Mucosa of rectum (tissue), 2 donors: ENCODE results near the gene HOXC11.

Experiments
- H3K27ac ChIP-seq, 2 donors: one replicate each; pipeline ENCODE4 v1.7.0; 2013; ENCODE audit warnings: inconsistent platforms in 2 of 2, low read depth in 2 of 2, low read length in 2 of 2
- H3K27me3 ChIP-seq, 2 donors: one replicate each; pipeline ENCODE4 v1.7.0; 2013; ENCODE audit warnings: low read length in 2 of 2; ENCODE audit not compliant: control insufficient read depth in 2 of 2, insufficient read depth in 2 of 2
- H3K36me3 ChIP-seq, 2 donors: one replicate each; pipeline ENCODE4 v1.7.0; 2013; ENCODE audit warnings: low read length in 2 of 2; ENCODE audit not compliant: control insufficient read depth in 2 of 2, insufficient read depth in 2 of 2
- H3K4me1 ChIP-seq, 2 donors: one replicate each; pipeline ENCODE4 v1.7.0; 2013; ENCODE audit warnings: low read length in 2 of 2, mild to moderate bottlenecking in 1 of 2; ENCODE audit not compliant: control insufficient read depth in 2 of 2, insufficient read depth in 2 of 2
- H3K4me3 ChIP-seq, 2 donors: one replicate each; pipeline ENCODE4 v1.7.0; 2013; ENCODE audit warnings: low read length in 2 of 2
- H3K9ac ChIP-seq, 2 donors: one replicate each; pipeline ENCODE4 v1.7.0; 2013; ENCODE audit warnings: low read length in 2 of 2, low read depth in 1 of 2, mild to moderate bottlenecking in 1 of 2
- H3K9me3 ChIP-seq, 2 donors: one replicate each; pipeline ENCODE4 v1.7.0; 2013; ENCODE audit warnings: low read length in 2 of 2; ENCODE audit not compliant: control insufficient read depth in 2 of 2
- donor health status: healthy.
- donor health status: Normal muscosa, but diverticular disease.

HOXC11 gene

GRCh38 chr12:53966385-53967133, 6.4 kb upstream of the HOXC11 start:
- Histone ChIP-seq H3K9ac (no peak overlapping the region), H3K4me3 (no peak overlapping the region), H3K36me3 (no peaks in the 10 kb centered on the region), H3K4me1 (peaks cover 0 to 3% of the 10 kb centered on the region in 2 donors), H3K27ac (no peak overlapping the region), H3K9me3 (no peaks in the 10 kb centered on the region), H3K27me3 (peaks cover 95 to 98% of the 10 kb centered on the region in 2 donors)

GRCh38 chr12:53967421-53967925, 5.5 kb upstream of the HOXC11 start:
- Histone ChIP-seq H3K4me3 (no peak overlapping the region), H3K27me3 (peaks cover 95 to 98% of the 10 kb centered on the region in 2 donors)

GRCh38 chr12:53968214-53969127, 4.5 kb upstream of the HOXC11 start:
- Histone ChIP-seq H3K36me3 (no peaks in the 10 kb centered on the region), H3K9ac (no peak overlapping the region), H3K27ac (no peak overlapping the region), H3K4me3 (no peak overlapping the region), H3K27me3 (peaks cover 92 to 98% of the 10 kb centered on the region in 2 donors), H3K9me3 (peaks cover 0 to 6% of the 10 kb centered on the region in 2 donors), H3K4me1 (peaks cover 0 to 3% of the 10 kb centered on the region in 2 donors)

More at GRCh38 chr12:53967421-53967925, 5.5 kb upstream of the HOXC11 start:
- H3K36me3 ChIP-seq, result no peaks in the 10 kb centered on the region
- peaks cover 0 to 3% of the 10 kb centered on the region in 2 donors for H3K4me1 ChIP-seq
- H3K9me3 ChIP-seq, result no peaks in the 10 kb centered on the region
- no peak overlapping the region for H3K9ac ChIP-seq
- H3K27ac ChIP-seq, result no peak overlapping the region

- peaks cover 81 to 92% of the 10 kb centered on the region in 2 donors for H3K27me3 ChIP-seq
- no peak overlapping the region for H3K9ac ChIP-seq
- peaks cover 0 to 3% of the 10 kb centered on the region in 2 donors for H3K4me1 ChIP-seq
- no peak overlapping the region for H3K4me3 ChIP-seq
- H3K9me3 ChIP-seq, result peaks cover 0 to 6% of the 10 kb centered on the region in 2 donors
- no peaks in the 10 kb centered on the region for H3K36me3 ChIP-seq
- no peak overlapping the region for H3K27ac ChIP-seq
Measured at GRCh38 chr12:53969588-53970259, 3.2 kb upstream of the HOXC11 start.

GRCh38 chr12:53970451-53970850, 2.5 kb upstream of the HOXC11 start:
- Histone ChIP-seq H3K4me3 (no peak overlapping the region), H3K9me3 (peaks cover 0 to 6% of the 10 kb centered on the region in 2 donors), H3K27me3 (peaks cover 74 to 86% of the 10 kb centered on the region in 2 donors), H3K36me3 (no peaks in the 10 kb centered on the region), H3K27ac (no peak overlapping the region), H3K9ac (no peak overlapping the region), H3K4me1 (peaks cover 0 to 3% of the 10 kb centered on the region in 2 donors)

- Histone ChIP-seq H3K27ac (no peak overlapping the region), H3K4me3 (no peak overlapping the region), H3K4me1 (peaks cover 0 to 3% of the 10 kb centered on the region in 2 donors), H3K36me3 (no peaks in the 10 kb centered on the region), H3K9me3 (peaks cover 0 to 9% of the 10 kb centered on the region in 2 donors), H3K27me3 (peaks cover 75 to 87% of the 10 kb centered on the region in 2 donors), H3K9ac (no peak overlapping the region)
Measured at GRCh38 chr12:53971129-53971528, 1.8 kb upstream of the HOXC11 start.

GRCh38 chr12:53971686-53972085, 1.2 kb upstream of the HOXC11 start:
- H3K4me1 ChIP-seq, result no peaks in the 10 kb centered on the region

GRCh38 chr12:53972152-53972702, 699 bp upstream of the HOXC11 start:
- H3K27me3 ChIP-seq, result peaks cover 74 to 86% of the 10 kb centered on the region in 2 donors
- H3K27ac ChIP-seq, result no peak overlapping the region
- H3K9me3 ChIP-seq, result peaks cover 0 to 9% of the 10 kb centered on the region in 2 donors
- no peak overlapping the region for H3K9ac ChIP-seq
- no peaks in the 10 kb centered on the region for H3K36me3 ChIP-seq
- H3K4me3 ChIP-seq, result no peak overlapping the region
- H3K4me1 ChIP-seq, result no peaks in the 10 kb centered on the region

More at GRCh38 chr12:53971686-53972085, 1.2 kb upstream of the HOXC11 start:
- Histone ChIP-seq H3K27me3 (peaks cover 74 to 87% of the 10 kb centered on the region in 2 donors), H3K4me3 (no peak overlapping the region), H3K27ac (no peak overlapping the region), H3K36me3 (no peaks in the 10 kb centered on the region), H3K9me3 (peaks cover 0 to 9% of the 10 kb centered on the region in 2 donors), H3K9ac (no peak overlapping the region)

GRCh38 chr12:53973236-53974042, 513 bp downstream of the HOXC11 start:
- Histone ChIP-seq H3K9ac (no peak overlapping the region), H3K4me3 (no peak overlapping the region), H3K9me3 (peaks cover 0 to 9% of the 10 kb centered on the region in 2 donors), H3K27ac (no peak overlapping the region), H3K4me1 (no peaks in the 10 kb centered on the region), H3K27me3 (peaks cover 72 to 84% of the 10 kb centered on the region in 2 donors), H3K36me3 (no peaks in the 10 kb centered on the region)
